ENCODE results near the gene POLRMT.
"Not testable (repeated sequence)": the region's sequence is repeated elsewhere in the genome, so short reads cannot be mapped to it uniquely, and the experiment has no call there.

The POLRMT gene

DNA sequence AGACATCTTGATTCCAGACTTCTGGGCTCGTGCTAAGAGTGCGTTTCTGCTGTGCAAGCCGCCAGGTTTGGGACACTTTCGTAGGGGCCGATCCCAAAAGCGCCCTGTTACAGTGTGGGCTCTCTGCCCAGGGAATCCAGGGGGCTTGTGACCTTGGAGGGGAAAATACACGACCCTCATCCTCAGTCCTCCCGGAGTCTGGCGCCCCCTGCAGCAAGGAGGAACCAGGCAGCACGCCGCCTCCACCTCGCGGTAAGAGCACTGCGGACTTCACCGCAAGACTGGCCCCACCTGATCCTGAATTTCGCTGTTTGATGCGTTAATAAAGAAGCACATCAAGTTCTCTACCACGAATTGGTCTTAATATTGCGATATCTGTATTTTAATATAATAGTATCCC, 5.2 kb downstream of the POLRMT start:
- no peak for DNase-seq (ENCODE audit: low read depth, low spot score)

DNA sequence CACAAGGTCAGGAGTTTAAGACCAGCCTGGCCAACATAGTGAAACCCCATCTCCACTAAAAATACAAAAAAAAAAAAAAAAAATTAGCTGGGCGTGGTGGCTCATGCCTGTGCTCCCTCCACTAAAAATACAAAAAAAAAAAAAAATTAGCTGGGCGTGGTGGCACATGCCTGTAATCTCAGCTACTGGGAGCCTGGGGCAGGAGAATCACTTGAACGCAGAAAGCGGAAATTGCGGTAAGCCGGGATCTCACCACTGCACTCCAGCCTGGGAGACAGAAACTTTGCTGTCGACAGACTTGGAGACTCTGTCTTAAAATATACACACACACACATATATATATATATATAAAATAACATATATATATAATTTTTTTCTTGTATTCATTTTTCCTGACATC, 6.8 kb downstream of the POLRMT start:
- DNase-seq (ENCODE audit: low read depth, low spot score) = not testable (repeated sequence)

DNA sequence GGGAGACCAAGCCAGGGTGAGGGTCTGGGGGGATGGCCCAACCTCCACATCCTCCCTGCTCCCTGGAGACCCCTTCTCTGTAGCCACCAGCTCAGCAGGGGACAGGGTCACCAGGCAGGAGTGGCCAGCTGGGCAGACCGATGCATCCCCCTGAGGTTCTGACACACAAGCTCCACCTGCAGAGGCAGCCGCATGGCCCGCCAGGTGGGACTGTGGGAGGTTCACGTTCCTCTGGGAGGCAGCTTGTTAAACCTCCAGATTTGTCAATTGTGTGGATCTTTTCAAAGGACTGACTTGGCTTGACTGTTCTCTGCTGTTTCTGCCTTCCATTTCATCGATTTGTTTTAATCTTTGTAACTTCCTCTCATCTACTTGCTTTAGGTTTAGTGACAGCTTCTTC, 8.1 kb downstream of the POLRMT start:
- DNase-seq (ENCODE audit: low read depth, low spot score) = no peak

DNA sequence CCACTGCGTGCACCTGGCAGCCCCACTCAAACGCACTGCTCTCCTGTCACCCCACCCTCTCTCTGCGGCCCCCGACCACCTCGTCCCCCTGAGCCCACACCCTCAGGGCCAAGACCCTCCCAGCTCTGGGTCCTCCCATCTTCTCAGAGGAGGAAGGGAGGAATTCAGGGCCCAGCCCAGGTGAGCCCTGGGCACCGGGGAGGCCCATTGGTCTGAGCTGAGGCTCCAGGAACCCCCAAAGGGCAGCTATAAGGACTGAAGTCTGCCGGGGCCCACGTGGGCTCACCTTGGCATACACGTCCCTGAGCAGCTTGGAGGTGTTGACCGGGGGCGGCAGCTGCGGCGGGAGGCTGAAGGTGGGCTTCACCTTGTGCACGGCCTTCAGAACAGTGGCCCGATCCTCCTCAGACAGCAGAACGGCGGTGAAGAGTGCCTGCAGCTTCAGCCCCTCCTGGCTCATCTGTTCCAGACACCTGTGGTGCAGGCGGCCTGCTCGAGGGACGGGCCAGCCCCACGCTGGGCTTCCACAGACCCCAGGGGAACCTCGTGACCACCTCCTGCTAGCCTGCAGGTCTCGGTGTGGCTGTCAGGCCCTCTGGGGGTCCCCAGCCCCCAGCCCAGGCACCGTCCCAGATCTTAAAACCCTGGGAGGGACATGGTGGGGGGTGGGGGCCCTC, 8.8 kb downstream of the POLRMT start:
- no peak for DNase-seq (ENCODE audit: low read depth, low spot score)

- peak; percentile 96 for DNase-seq (ENCODE audit: low read depth, low spot score)
Observed at GRCh38 chr19:623974-624373, 9.4 kb downstream of the POLRMT start.

GRCh38 chr19:623175-623916, 10.0 kb downstream of the POLRMT start:
- no peak for DNase-seq (ENCODE audit: low read depth, low spot score)

DNA sequence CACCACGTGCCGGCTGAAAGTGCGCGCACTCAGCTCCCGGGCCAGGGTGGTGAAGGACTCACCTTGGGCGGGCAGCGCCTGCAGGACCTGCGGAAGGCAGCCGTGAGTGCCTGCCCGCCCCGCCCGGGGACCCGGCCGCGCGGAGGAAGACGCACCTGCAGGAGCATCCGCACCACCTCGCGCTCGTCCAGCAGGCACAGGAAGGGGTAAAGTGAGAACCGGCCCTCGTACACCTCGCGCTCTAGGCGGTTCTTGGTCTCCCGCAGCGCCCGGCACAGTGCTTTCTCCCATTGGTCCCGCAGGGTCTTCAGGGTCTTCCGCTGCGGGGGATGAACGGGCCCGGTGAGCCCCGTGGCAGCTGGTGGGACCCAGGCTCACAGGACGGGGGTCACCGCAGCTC, 10.7 kb downstream of the POLRMT start:
- DNase-seq (ENCODE audit: low read depth, low spot score) = no peak

DNA sequence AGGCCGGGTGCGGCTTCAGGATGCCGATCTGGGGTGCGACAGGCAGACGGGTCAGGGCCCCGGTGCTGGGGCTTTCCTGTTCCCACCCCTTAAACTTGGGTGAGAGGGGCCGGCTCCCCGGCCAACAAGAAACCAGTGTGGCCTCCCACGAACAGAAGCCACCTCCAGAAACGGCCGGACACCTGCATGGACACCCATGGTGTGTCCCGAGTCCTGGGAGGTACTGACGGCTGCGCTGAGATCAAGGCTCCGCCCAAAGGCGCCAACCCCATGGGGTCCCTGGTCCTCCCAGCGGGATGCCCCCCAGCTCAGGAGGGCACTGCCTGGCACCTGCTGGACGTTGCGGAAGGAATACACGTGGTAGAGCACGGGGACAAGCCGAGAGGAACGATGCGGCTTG, 11.5 kb downstream of the POLRMT start:
- no peak for DNase-seq (ENCODE audit: low read depth, low spot score)

GRCh38 chr19:621191-621590, 12.1 kb downstream of the POLRMT start:
- DNase-seq (ENCODE audit: low read depth, low spot score) = not testable (repeated sequence)

DNA sequence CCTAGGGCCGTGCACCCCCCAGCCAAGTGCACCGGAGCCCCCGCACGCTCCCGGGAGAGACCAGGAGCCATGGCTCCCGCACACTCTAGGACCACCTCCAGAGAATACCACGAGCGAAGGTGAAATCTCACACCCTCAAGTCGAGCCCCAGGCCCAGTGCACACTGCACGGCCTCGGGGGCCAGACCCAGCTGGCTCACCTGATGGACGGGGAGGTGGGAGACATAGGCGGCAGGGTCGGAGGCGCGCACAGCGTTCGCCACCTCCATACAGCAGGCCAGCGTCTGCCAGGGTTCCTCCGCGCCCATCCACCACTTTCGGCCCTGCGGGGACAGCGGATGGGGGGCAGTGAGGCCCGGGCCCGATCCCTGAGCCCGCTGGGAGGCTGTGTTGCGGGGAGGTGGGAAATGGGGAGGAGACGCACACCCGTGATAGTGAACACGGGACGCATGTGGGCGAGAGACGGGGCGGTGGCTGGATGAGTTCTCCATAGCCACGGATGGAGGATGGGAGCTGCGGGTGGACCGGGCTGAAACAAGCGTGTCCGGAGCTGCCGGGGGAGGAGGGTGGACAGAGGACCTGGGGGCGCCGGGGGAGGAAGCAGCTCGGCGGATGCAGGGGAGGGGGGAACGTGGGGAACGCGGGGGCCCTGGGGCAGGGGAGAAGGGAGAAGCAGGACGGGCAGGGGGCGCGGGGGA, 13.0 kb downstream of the POLRMT start:
- DNase-seq (ENCODE audit: low read depth, low spot score) = no peak

DNA sequence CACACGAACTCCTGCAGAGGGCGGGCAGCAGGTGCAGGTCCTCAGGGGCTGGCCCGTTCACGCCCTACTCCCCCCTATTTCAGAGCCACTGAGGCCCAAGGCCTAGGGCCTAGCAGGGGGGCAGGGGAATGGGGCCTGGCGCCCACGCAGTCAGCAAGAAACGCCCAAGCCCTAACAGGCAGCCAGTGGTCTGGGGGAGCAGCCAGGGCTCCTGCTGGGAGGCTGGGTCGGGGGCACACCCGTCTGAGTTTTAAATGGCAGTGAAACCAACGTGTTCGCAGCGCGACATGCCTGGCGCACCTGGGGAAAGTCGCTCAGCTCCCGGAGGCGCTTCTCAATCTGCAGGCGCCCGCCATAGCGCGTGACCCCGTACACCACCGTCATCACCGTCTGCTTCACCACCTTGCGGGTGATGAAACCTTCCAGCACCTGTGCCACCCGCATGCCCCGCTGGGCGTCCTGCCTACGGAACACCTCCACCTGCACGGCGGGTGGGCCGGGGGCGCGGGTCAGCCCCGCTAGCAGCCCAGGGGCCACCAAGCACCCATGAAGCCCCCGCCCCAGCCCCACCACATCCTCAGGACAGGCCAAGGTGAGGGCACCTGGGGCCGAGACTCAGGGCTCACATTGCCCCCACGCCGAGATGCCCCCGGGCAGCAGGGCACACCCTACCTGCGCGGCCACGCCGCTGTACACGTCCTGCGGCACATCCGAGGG, 13.9 kb downstream of the POLRMT start:
- no peak for DNase-seq (ENCODE audit: low read depth, low spot score)

DNA sequence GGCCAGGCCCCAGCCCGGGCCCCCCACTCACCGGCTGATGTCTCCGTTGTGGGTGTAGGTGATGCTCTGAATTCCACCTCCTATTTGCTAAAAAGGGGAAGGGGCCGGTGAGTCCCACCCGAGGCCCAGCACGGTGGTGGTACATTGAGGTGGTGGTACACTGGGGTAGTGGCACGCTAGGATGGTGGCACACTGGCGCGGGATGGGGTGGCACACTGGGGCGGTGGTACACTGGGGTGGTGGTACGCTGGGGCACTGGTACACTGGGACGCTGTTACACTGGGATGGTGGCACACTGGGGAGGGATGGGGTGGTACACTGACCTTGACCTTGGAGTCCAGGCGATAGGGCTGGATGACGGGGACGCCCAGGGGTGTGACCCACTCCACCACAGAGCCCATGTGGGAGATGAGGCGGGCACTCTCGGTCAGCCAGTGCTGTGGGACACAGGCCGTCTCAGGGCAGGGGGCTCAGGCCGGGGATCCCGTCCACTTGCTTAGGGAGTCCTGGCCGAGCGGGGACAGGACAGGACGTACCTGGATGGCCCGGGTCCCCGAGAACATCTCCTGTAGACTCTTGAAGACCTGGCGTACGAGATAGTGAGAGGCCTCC, 14.6 kb downstream of the POLRMT start:
- DNase-seq (ENCODE audit: low read depth, low spot score) = no peak

DNA sequence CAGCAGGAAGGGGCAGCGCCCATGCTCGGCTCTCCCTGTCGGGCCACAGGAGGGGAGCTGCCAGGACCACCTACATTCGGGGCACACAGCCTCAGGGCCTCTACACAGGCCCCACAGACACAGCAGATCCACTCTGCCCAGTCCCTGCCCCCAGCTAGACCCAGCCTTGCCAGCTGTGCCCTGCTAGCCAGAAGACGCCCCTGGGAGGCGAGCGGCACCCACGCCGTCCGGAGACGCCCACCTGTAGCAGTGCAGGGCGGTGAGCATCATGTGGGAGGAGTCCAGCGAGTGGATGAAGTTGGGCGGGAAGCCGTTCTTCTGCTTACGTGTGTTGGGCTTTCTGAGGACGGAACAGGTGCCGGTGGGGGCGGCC, 15.1 kb downstream of the POLRMT start:
- no peak for DNase-seq (ENCODE audit: low read depth, low spot score)

DNA sequence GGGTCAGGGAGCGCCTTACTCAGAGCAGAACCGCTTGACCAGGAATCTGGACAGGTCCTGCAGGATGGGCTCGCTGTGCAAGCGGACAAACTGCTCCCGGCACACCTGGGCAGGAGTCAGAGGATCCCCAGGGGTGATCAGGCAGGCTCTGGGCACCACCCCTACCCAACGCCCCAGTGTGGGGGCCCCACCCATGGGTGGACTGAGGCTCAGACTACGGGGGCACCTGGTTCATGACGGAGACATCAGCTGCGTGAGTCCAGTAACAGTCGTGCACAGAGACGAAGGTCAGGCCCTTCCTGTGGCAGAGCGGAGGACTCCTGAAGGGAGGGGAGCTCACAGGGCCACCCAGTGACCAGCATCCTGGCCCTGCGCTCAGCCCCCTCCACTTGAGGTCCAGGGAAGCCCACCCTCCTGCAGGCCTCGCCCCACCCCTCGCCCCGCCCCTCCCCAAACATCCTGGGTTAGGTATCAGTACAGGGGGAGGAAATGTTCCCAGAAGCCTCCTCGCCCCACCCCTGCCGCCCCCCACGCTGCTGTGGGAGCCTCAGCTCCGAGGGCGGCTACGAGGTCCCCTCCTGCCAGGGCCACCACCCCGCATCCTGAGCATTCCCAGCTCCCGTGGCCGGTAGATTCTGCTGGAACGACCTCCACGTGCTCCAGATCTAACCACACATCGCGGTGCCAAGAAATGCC, 15.6 kb downstream of the POLRMT start:
- no peak for DNase-seq (ENCODE audit: low read depth, low spot score)

- no peak for DNase-seq (ENCODE audit: low read depth, low spot score)
Observed at GRCh38 chr19:616747-617526, 16.4 kb downstream of the POLRMT start.

- no peak for DNase-seq (ENCODE audit: low read depth, low spot score)
Observed at GRCh38 chr19:616062-616700, 17.2 kb downstream of the POLRMT start.

DNA sequence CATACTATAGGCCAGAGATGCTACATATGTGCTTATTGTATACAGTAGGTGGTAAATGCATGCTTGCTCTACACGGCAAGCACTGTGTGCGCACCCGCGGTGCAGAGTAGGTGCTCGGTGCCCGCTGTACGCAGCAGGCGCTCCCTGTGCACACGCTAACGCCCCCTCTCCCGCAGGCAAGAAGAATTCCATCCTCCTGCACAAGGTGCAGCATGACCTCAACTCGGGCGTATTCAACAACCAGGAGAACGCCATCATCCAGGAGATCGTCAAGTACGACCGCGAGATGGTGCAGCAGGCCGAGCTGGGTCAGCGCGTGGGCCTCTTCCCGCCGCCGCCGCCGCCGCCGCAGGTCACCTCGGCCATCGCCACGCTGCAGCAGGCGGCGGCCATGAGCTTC, 17.7 kb downstream of the POLRMT start:
- peak; percentile 48 for DNase-seq (ENCODE audit: low read depth, low spot score)

- no peak for DNase-seq (ENCODE audit: low read depth, low spot score)
Observed at GRCh38 chr19:613732-614567, 19.4 kb downstream of the POLRMT start.

DNA sequence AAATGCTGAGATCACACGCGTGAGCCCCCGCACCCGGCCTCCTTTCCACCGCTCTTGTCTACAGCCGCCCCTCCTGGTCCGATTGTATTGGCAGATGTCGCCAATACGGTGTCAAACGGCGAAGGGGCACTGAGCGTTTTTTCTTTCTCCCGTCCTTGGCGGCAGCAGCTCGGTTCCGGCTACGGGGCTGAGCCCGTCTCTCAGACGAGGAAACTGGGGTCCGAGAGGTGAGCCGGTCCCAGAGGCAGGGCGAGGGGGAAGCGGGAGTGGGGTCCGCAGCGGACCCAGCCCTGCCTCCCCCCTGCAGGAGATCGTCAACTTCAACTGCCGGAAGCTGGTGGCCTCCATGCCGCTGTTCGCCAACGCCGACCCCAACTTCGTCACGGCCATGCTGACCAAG, 20.4 kb downstream of the POLRMT start:
- no peak for DNase-seq (ENCODE audit: low read depth, low spot score)

Data from astrocyte of the hippocampus (primary cell).